ENCODE results near the gene HELZ2.

DNA sequence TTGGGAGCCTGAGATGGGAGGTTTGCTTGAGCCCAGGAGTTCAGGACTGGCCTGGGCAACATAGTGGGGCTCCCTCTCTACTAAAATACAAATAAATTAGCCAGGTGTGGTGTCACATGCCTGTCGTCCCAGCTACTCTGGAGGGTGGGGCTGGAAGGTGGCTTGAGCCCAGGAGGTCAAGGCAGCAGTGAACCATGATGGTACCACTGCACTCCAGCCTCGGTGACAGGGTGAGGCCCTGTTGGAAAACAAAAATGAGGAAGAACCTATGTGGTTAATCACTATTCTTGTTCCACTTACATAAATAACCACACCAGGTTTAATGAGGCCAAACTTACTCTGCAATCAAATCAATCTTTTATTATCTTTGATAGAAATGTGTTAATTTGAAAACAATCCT is 48.1 kb downstream of the HELZ2 start:
- TF ChIP-seq, protein P1, sequence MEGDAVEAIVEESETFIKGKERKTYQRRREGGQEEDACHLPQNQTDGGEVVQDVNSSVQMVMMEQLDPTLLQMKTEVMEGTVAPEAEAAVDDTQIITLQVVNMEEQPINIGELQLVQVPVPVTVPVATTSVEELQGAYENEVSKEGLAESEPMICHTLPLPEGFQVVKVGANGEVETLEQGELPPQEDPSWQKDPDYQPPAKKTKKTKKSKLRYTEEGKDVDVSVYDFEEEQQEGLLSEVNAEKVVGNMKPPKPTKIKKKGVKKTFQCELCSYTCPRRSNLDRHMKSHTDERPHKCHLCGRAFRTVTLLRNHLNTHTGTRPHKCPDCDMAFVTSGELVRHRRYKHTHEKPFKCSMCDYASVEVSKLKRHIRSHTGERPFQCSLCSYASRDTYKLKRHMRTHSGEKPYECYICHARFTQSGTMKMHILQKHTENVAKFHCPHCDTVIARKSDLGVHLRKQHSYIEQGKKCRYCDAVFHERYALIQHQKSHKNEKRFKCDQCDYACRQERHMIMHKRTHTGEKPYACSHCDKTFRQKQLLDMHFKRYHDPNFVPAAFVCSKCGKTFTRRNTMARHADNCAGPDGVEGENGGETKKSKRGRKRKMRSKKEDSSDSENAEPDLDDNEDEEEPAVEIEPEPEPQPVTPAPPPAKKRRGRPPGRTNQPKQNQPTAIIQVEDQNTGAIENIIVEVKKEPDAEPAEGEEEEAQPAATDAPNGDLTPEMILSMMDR (conservative IDR thresholded peaks at IDR 0.05; ENCODE audit: low read length) = no peak
- TF ChIP-seq EZH2phosphoT487 (IDR thresholded peaks at IDR 0.05; ENCODE audit: borderline replicate concordance) = no peak

Data from Loucy (cell line).